GM18502 (cell line): ENCODE measurements around the gene SPTLC1.

ENCODE experiments used
- ATAC-seq: cut with Tn5 transposase; IDR thresholded peaks from one replicate; pipeline ENCODE4 v1.9.1; 2021; ENCODE audit warnings: mild to moderate bottlenecking; ENCODE audit not compliant: unreplicated experiment, poor library complexity

The SPTLC1 gene

GRCh38 chr9:92100237-92100911, 14.8 kb downstream of the SPTLC1 start:
- no peak for ATAC-seq

GRCh38 chr9:92098638-92099037, 16.6 kb downstream of the SPTLC1 start:
- no peak for ATAC-seq

- no peak for ATAC-seq
These were observed 17.2 kb downstream of the SPTLC1 start for GRCh38 chr9:92097997-92098482.

GRCh38 chr9:92095236-92095635, 20.0 kb downstream of the SPTLC1 start:
- no peak for ATAC-seq

- ATAC-seq, result no peak
These were observed 20.6 kb downstream of the SPTLC1 start for GRCh38 chr9:92094655-92095054.

- ATAC-seq, result no peak
These were observed 37.3 kb downstream of the SPTLC1 start for GRCh38 chr9:92077888-92078287.

- no peak for ATAC-seq
These were observed 43.6 kb downstream of the SPTLC1 start for GRCh38 chr9:92071634-92072033.

GRCh38 chr9:92066168-92066567, 49.0 kb downstream of the SPTLC1 start:
- no peak for ATAC-seq

GRCh38 chr9:92064711-92065110, 50.5 kb downstream of the SPTLC1 start:
- no peak for ATAC-seq

GRCh38 chr9:92061184-92061583, 54.0 kb downstream of the SPTLC1 start:
- ATAC-seq, result no peak

GRCh38 chr9:92059661-92060060, 55.6 kb downstream of the SPTLC1 start:
- no peak for ATAC-seq

GRCh38 chr9:92058723-92059444, 56.3 kb downstream of the SPTLC1 start:
- ATAC-seq, result no peak

- ATAC-seq, result no peak
These were observed 57.2 kb downstream of the SPTLC1 start for GRCh38 chr9:92058026-92058425.

- ATAC-seq, result no peak
These were observed 58.0 kb downstream of the SPTLC1 start for GRCh38 chr9:92057226-92057625.

- no peak for ATAC-seq
These were observed 59.6 kb downstream of the SPTLC1 start for GRCh38 chr9:92055624-92056023.

GRCh38 chr9:92048924-92049625, 66.1 kb downstream of the SPTLC1 start:
- no peak for ATAC-seq

GRCh38 chr9:92047500-92047899, 67.7 kb downstream of the SPTLC1 start:
- no peak for ATAC-seq

- ATAC-seq, result no peak
These were observed 68.5 kb downstream of the SPTLC1 start for GRCh38 chr9:92046676-92047075.

- ATAC-seq, result no peak
These were observed 70.3 kb downstream of the SPTLC1 start for GRCh38 chr9:92044936-92045335.

- no peak for ATAC-seq
These were observed 72.2 kb downstream of the SPTLC1 start for GRCh38 chr9:92043002-92043401.

- no peak for ATAC-seq
These were observed 73.0 kb downstream of the SPTLC1 start for GRCh38 chr9:92042260-92042659.
